PFSK-1 (cell line): Measurements from ENCODE around the gene SKAP1.

Experiments used
- POLR2AphosphoS5 ChIP-seq: IDR thresholded peaks from 2 replicates; pipeline ENCODE4 v1.6.1; 2012; ENCODE audit warnings: low read depth, mild to moderate bottlenecking, control low read depth, low read length, moderate library complexity
- SIN3A ChIP-seq: IDR thresholded peaks from 2 replicates; pipeline ENCODE4 v1.6.1; 2012; ENCODE audit warnings: mild to moderate bottlenecking, low read length, moderate library complexity, borderline replicate concordance; ENCODE audit not compliant: insufficient read depth

DNA sequence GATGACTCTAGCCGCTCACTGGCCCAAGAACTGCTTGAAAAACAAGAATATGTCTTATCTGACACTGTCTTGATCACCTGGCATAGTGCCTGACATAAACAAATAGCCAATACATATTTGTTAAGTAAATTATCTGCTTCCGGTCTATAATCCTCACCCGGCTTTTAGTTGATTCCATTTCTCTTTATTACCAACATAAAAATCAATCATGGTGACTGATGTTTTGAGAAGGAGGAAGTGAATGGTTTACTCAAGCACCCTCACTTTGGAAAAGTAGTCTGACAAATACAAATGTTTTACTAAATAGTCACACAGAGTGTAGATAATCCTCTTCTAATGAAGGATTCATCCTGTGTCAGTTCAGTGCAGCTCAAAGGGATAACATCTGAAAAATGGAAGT is 47.0 kb downstream of the SKAP1 start:
- TF ChIP-seq POLR2AphosphoS5 = no peak
- no peak for TF ChIP-seq SIN3A
